ENCODE data around the gene CSNK2A1. TPM values are rescaled to one million over a fixed set of nuclear protein-coding genes. Genes with fewer than 3 reads are reported as not detected.

The CSNK2A1 gene
- total RNA-seq, 1 donor from 2014 or later = 111 TPM

Other genes starting within 250 kb of the CSNK2A1 start
- 10.4 TPM for gene ZCCHC3, start 246.2 kb downstream of the CSNK2A1 start, total RNA-seq
- 10.6 TPM for gene SOX12, start 218.2 kb downstream of the CSNK2A1 start, total RNA-seq
- 23.9 TPM for gene NRSN2, start 196.7 kb downstream of the CSNK2A1 start, total RNA-seq
- 1.3 TPM for gene TRIB3, start 163.0 kb downstream of the CSNK2A1 start, total RNA-seq
- 44.3 TPM for gene RBCK1, start 135.5 kb downstream of the CSNK2A1 start, total RNA-seq
- gene TBC1D20, start 81.3 kb downstream of the CSNK2A1 start, total RNA-seq = 26.5 TPM
- gene TCF15, start 66.5 kb upstream of the CSNK2A1 start, total RNA-seq = 4.8 TPM
- gene SRXN1, start 109.4 kb upstream of the CSNK2A1 start, total RNA-seq = 38.4 TPM
- not detected for gene SCRT2, start 132.0 kb upstream of the CSNK2A1 start, total RNA-seq
- gene SLC52A3, start 224.7 kb upstream of the CSNK2A1 start, total RNA-seq = 2.8 TPM